ENCODE measurements around the gene STAT4. TPM values are rescaled to one million over a fixed set of nuclear protein-coding genes. Genes with fewer than 3 reads are reported as not detected.

The STAT4 gene
- total RNA-seq, 2 donors from 2014 or later = 3.2 to 8.8 TPM

DNA sequence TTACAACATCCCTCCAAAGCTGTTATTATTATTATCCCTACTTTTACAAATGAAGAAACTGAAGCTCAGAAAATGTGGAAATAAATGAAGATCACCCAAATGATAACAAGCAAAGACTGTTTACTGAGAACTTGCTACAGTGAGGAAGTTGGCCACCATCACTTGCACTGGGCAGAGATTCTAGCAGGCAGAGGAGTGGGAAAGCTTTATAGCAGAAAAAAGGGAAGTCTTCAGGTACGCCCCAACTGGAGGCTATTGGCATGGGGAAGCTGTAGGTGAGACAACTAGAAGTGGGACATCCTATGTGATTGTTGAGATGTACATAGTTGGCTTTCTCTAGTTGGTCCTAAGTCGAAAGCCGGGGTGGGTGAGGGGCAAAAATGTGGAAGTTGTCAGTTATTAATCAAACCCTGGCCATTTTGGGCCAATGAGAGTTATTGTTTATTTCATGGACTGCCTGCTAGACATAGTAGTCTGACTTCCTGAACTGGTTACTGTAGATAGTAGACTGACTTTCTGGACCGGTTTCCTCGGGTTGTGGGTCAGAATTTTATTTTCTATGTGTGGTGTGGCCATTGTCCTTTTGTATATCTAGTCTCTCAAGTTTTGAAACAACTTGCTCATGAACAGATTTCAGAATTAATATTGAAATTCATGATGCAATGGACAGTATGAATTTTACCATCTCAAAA, 40.2 kb upstream of the STAT4 start:
- H3K27ac ChIP-seq (ENCODE audit: low read depth, low read length) = no peak overlapping the region
- peaks cover 4% of the 10 kb centered on the region for H3K4me1 ChIP-seq (ENCODE audit: control insufficient read depth, insufficient read depth, low read length)
- DNase-seq = no peak
- Mint-ChIP-seq H3K27me3 (ENCODE audit: insufficient read depth) (no peaks in the 10 kb centered on the region), H3K4me3 (no peak overlapping the region), H3K36me3 (ENCODE audit: low read depth) (peaks cover 8% of the 10 kb centered on the region), H3K27ac (no peak overlapping the region), H3K9me3 (peaks cover 19% of the 10 kb centered on the region), H3K4me1 (peaks cover 11% of the 10 kb centered on the region)
- peak overlapping the region; percentile 42 for H3K4me3 ChIP-seq (ENCODE audit: low read length)
- no peaks in the 10 kb centered on the region for H3K36me3 ChIP-seq (ENCODE audit: control insufficient read depth, insufficient read depth, low read length)
- WGBS, 2 experiments (ENCODE audit: insufficient coverage in 1 of 2, insufficient read length in 1 of 2) = 92 to 96% methylated on average over 3 to 5 of the region's 5 CpGs
- H3K27me3 ChIP-seq (ENCODE audit: control insufficient read depth, insufficient read depth, low read length, poor library complexity, severe bottlenecking) = no peaks in the 10 kb centered on the region
- TF ChIP-seq, protein P1, sequence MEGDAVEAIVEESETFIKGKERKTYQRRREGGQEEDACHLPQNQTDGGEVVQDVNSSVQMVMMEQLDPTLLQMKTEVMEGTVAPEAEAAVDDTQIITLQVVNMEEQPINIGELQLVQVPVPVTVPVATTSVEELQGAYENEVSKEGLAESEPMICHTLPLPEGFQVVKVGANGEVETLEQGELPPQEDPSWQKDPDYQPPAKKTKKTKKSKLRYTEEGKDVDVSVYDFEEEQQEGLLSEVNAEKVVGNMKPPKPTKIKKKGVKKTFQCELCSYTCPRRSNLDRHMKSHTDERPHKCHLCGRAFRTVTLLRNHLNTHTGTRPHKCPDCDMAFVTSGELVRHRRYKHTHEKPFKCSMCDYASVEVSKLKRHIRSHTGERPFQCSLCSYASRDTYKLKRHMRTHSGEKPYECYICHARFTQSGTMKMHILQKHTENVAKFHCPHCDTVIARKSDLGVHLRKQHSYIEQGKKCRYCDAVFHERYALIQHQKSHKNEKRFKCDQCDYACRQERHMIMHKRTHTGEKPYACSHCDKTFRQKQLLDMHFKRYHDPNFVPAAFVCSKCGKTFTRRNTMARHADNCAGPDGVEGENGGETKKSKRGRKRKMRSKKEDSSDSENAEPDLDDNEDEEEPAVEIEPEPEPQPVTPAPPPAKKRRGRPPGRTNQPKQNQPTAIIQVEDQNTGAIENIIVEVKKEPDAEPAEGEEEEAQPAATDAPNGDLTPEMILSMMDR (conservative IDR thresholded peaks at IDR 0.05) = no peak
- no peak overlapping the region for H3K9ac ChIP-seq (ENCODE audit: extremely low read depth, low read length, poor library complexity, severe bottlenecking)
- peaks cover 24% of the 10 kb centered on the region for H3K9me3 ChIP-seq (ENCODE audit: control insufficient read depth, low read length)

DNA sequence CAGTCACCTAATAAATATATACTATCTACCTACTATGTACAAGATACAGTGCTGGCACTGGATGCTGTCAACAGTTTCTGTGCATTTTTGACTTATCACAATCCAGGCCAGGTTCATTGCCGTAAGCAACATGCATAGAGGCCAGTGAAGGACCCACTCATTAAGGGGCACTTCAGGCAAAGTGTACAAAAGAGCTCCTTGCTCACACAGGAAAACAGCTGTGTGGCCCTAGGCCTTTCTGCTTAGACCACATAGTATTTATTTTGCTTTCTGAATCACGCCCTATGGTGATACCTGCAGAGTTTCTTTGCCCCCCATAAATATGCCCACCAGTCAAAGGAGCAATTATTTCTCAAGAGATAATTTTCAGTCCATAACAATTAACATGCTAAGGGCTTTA, 39.6 kb upstream of the STAT4 start:
- peaks cover 24% of the 10 kb centered on the region for H3K9me3 ChIP-seq (ENCODE audit: control insufficient read depth, low read length)
- peaks cover 8% of the 10 kb centered on the region for H3K36me3 Mint-ChIP-seq (ENCODE audit: low read depth)
- H3K4me1 ChIP-seq (ENCODE audit: control insufficient read depth, insufficient read depth, low read length) = peaks cover 4% of the 10 kb centered on the region
- no peak overlapping the region for H3K27ac Mint-ChIP-seq
- TF ChIP-seq, protein P1 (conservative IDR thresholded peaks at IDR 0.05) = no peak
- no peak overlapping the region for H3K4me3 Mint-ChIP-seq
- no peaks in the 10 kb centered on the region for H3K36me3 ChIP-seq (ENCODE audit: control insufficient read depth, insufficient read depth, low read length)
- no peaks in the 10 kb centered on the region for H3K27me3 Mint-ChIP-seq (ENCODE audit: insufficient read depth)
- no peaks in the 10 kb centered on the region for H3K27me3 ChIP-seq (ENCODE audit: control insufficient read depth, insufficient read depth, low read length, poor library complexity, severe bottlenecking)
- peaks cover 11% of the 10 kb centered on the region for H3K4me1 Mint-ChIP-seq
- H3K4me3 ChIP-seq (ENCODE audit: low read length) = peak overlapping the region; percentile 42
- peaks cover 19% of the 10 kb centered on the region for H3K9me3 Mint-ChIP-seq
- no peak for DNase-seq
- H3K9ac ChIP-seq (ENCODE audit: extremely low read depth, low read length, poor library complexity, severe bottlenecking) = no peak overlapping the region
- 87 to 96% methylated on average over 2 of the region's 2 CpGs for WGBS, 2 experiments (ENCODE audit: insufficient coverage in 1 of 2, insufficient read length in 1 of 2)
- H3K27ac ChIP-seq (ENCODE audit: low read depth, low read length) = no peak overlapping the region

DNA sequence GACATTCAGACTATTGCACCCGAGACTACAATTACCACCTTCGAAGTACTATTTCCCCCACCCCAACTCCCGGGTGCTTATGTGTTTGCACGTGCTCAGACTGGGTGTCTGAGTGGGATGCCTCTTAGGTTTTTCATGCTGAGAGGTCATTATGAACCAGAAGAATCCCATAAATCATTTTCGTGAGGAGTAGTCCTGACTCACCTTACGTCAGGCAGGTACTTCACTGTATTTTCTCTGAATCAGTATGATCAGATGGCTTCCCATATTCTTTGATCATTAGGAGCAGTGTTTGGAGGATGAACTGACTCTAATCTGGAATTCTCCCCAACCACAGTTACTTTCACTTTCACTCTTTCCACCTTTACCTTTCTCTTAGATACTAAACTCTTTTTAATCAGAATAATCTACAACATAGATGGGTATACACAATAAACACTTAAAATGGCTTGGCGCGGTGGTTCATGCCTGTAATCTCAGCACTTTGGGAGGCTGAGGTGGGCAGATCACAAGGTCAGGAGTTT, 38.4 kb upstream of the STAT4 start:
- Mint-ChIP-seq H3K27me3 (ENCODE audit: insufficient read depth) (no peaks in the 10 kb centered on the region), H3K4me3 (no peak overlapping the region)
- WGBS, 2 experiments (ENCODE audit: insufficient coverage in 1 of 2, insufficient read length in 1 of 2) = 85 to 94% methylated on average over 6 to 8 of the region's 8 CpGs

More for the DNA sequence above, 38.4 kb upstream of the STAT4 start:
- Mint-ChIP-seq H3K36me3 (ENCODE audit: low read depth) (peaks cover 8% of the 10 kb centered on the region), H3K4me1 (peaks cover 15% of the 10 kb centered on the region), H3K27ac (no peak overlapping the region), H3K9me3 (peaks cover 19% of the 10 kb centered on the region)
- Histone ChIP-seq H3K27me3 (ENCODE audit: control insufficient read depth, insufficient read depth, low read length, poor library complexity, severe bottlenecking) (no peaks in the 10 kb centered on the region), H3K36me3 (ENCODE audit: control insufficient read depth, insufficient read depth, low read length) (no peaks in the 10 kb centered on the region), H3K27ac (ENCODE audit: low read depth, low read length) (no peak overlapping the region), H3K9ac (ENCODE audit: extremely low read depth, low read length, poor library complexity, severe bottlenecking) (no peak overlapping the region), H3K4me3 (ENCODE audit: low read length) (no peak overlapping the region), H3K9me3 (ENCODE audit: control insufficient read depth, low read length) (peaks cover 24% of the 10 kb centered on the region), H3K4me1 (ENCODE audit: control insufficient read depth, insufficient read depth, low read length) (peaks cover 4% of the 10 kb centered on the region)
- DNase-seq = no peak
- TF ChIP-seq, protein P1 (conservative IDR thresholded peaks at IDR 0.05) = no peak
